MM.1S (cell line): Measurements from ENCODE around the gene PCMTD2.

Experiments
- EZH2 ChIP-seq: fragments of 300-600 bp; sonication (generic); optimal IDR thresholded peaks from 2 replicates; pipeline ENCODE3; 2017; ENCODE audit warnings: low read depth, mild to moderate bottlenecking, antibody characterized with exemption, low read length, mixed read lengths
- EZH2phosphoT487 ChIP-seq: fragments of 300-600 bp; sonication (generic); IDR thresholded peaks from 2 replicates; pipeline ENCODE4 v1.6.1; 2018; ENCODE audit warnings: antibody characterized with exemption, low read length
- TF ChIP-seq, protein P1 (sequence below): fragments of 300-600 bp; sonication (generic); IDR thresholded peaks from 2 replicates; pipeline ENCODE4 v1.5.1; 2016; ENCODE audit warnings: antibody characterized with exemption, low read length, mixed read lengths

DNA sequence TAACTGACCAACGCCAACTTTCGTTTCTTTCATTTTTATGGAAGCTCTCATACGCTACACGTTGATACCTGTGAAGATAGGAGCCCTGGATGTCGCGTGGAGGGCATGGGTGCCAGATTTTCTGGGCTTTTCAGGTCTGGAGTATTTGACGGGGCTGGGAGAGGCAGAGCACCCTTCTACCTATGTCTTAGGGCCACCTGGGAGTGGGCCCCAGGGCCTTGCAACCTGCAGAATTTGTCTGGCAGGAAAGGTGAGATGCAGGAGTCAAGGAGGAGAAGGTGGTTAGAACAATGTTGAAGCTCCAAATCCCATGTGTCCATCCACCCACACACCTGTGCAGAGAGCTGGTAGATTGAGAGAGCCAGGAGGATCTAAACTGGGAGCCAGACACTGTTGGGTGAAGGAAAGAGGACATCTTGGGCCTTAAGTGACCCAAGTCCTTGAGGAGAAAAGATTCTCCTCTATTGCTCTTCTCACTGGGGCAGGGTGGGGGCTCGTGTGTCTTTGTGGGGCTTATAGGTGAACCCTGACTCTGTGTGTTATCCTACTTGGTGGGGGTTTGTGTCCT lies 27.4 kb upstream of the PCMTD2 start:
- TF ChIP-seq, protein P1, sequence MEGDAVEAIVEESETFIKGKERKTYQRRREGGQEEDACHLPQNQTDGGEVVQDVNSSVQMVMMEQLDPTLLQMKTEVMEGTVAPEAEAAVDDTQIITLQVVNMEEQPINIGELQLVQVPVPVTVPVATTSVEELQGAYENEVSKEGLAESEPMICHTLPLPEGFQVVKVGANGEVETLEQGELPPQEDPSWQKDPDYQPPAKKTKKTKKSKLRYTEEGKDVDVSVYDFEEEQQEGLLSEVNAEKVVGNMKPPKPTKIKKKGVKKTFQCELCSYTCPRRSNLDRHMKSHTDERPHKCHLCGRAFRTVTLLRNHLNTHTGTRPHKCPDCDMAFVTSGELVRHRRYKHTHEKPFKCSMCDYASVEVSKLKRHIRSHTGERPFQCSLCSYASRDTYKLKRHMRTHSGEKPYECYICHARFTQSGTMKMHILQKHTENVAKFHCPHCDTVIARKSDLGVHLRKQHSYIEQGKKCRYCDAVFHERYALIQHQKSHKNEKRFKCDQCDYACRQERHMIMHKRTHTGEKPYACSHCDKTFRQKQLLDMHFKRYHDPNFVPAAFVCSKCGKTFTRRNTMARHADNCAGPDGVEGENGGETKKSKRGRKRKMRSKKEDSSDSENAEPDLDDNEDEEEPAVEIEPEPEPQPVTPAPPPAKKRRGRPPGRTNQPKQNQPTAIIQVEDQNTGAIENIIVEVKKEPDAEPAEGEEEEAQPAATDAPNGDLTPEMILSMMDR: no peak
- TF ChIP-seq EZH2phosphoT487 (no peak), EZH2 (no peak)
